ENCODE results near the gene SEL1L.
"Not testable (repeated sequence)": the region's sequence is repeated elsewhere in the genome, so short reads cannot be mapped to it uniquely, and the experiment has no call there.

Gene SEL1L

DNA sequence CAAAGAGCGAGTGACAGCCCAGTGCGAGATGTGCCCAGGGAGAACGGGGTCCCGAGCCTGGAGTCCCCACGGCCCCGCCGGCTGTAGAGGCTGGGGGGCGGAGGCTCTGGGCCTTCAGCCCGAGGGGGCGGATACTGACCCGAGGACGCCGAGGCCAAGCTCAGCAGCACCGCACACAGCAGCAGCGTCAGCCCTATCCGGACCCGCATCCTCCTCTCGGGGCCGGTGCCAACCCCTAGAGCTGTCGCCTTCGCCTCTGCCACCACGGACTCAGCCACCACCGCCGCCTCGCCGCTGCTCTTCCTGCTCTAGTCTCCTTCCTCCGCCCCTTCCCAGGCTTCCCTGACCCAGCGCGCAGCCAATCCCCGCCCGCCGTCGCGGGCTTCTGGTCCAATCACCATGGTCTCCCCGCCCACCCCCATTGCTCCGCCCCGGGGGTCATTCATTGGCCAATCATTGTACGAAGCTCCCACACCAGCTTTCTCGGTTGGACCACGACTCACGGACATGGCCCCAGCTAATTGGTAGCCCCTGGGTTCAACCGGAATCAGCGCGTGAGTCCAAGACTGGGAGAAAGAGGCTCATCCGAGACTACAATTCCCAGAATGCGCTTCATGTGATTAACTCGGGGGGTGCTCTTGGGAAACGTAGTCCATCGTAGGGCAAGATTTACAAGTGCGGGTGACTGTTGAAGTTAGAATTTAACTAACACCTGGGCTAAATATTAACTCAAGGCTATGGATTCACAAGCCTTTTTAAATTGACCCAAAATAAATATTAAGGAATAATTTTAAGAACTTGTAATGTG, at the start of gene SEL1L:
TSS of gene SEL1L (minus strand) at position 318 of the 808 bp plus-strand sequence. CDS start at position 209, 109 bp downstream.
- DNase-seq (ENCODE audit: low read depth, low spot score), result peak; percentile 98
- H3K27ac ChIP-seq, result peak within 1 kb of the TSS; percentile 31

DNA sequence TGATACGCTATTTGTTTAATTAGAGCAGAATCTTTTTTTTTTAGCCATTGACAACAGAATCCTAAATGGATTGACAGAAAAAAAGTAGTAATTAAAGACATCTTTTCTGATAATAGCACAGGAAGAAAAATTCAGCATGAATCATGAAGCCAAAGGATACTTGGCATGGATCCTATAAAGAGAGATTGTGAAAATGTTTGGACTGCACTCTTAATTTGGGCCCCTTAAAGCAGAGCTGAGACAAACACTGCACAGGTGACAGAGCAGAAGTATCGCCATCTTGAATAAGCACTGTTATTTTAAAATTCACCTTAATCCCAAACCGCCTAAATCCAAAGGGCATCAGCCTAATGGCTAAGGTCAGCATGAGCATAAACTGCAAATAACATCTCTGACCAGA, 48.8 kb upstream of the SEL1L start:
- H3K27ac ChIP-seq, result no peak overlapping the region
- DNase-seq (ENCODE audit: low read depth, low spot score), result no peak

- DNase-seq (ENCODE audit: low read depth, low spot score), result no peak
- no peak overlapping the region for H3K27ac ChIP-seq
Observed at GRCh38 chr14:81579115-81579514, 45.5 kb upstream of the SEL1L start.

GRCh38 chr14:81571437-81571836, 37.8 kb upstream of the SEL1L start:
- no peak for DNase-seq (ENCODE audit: low read depth, low spot score)
- no peak overlapping the region for H3K27ac ChIP-seq

- DNase-seq (ENCODE audit: low read depth, low spot score), result no peak
- H3K27ac ChIP-seq, result no peak overlapping the region
Observed at GRCh38 chr14:81567302-81567701, 33.6 kb upstream of the SEL1L start.

GRCh38 chr14:81565441-81566290, 32.0 kb upstream of the SEL1L start:
- DNase-seq (ENCODE audit: low read depth, low spot score), result peak; percentile 41
- no peak overlapping the region for H3K27ac ChIP-seq

DNA sequence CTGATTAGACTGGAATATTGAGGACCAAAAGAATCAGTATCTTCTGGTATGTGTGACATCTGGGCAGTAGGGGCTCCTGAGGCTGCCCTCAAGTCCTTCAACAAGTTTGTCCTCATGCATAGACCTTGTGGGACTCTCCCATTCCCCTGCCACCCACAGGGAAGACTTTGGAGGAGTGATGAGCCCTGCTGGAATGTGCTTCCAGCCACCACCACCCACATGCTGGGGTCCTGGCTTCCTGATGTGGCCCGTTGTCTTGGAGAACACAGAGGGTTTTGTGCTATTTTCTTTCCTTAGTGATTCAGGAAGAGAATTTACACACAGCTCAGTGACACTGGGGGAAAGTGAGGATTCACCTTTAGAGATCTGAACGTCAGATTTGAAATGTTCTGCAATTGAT, 29.2 kb upstream of the SEL1L start:
- H3K27ac ChIP-seq, result no peak overlapping the region
- no peak for DNase-seq (ENCODE audit: low read depth, low spot score)

GRCh38 chr14:81561084-81561775, 27.6 kb upstream of the SEL1L start:
- peak; percentile 59 for DNase-seq (ENCODE audit: low read depth, low spot score)
- H3K27ac ChIP-seq, result peak overlapping the region; percentile 15

GRCh38 chr14:81559385-81559784, 25.7 kb upstream of the SEL1L start:
- no peak for DNase-seq (ENCODE audit: low read depth, low spot score)
- H3K27ac ChIP-seq, result no peak overlapping the region

GRCh38 chr14:81557146-81557545, 23.5 kb upstream of the SEL1L start:
- no peak overlapping the region for H3K27ac ChIP-seq
- DNase-seq (ENCODE audit: low read depth, low spot score), result no peak

- no peak for DNase-seq (ENCODE audit: low read depth, low spot score)
- H3K27ac ChIP-seq, result no peak overlapping the region
Observed at GRCh38 chr14:81555684-81556083, 22.0 kb upstream of the SEL1L start.

- DNase-seq (ENCODE audit: low read depth, low spot score), result no peak
- H3K27ac ChIP-seq, result no peak overlapping the region
Observed at GRCh38 chr14:81555051-81555450, 21.4 kb upstream of the SEL1L start.

- H3K27ac ChIP-seq, result no peak overlapping the region
- no peak for DNase-seq (ENCODE audit: low read depth, low spot score)
Observed at GRCh38 chr14:81551471-81551870, 17.8 kb upstream of the SEL1L start.

DNA sequence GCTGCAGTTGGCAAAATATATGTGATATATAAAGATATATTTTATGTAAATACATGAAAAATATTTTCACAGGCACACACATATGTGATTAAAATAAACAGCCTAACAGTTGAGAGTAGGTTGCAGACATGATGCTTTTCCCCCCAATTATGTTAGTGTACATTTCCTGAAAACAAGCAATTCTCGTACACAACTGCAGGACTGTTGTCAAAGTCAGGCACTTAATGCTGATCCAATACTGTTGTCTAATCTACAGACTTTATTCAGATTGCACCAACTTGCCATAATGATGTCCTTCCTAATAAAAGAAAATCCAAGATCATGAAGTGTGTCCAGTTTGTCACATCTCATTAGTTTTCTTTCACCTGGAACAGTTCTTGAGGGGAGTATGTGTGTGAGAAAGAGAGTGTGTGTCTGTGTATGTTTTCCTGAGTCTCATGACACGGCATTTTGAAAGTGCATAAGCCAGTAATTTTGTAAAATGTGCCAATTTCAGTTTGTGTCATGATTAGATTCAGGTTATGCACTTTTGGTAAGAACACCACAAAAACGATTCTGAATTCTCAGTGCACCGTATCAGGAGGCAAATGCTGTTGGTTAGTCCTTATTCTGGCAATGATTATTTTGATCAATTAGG, 16.5 kb upstream of the SEL1L start:
- no peak overlapping the region for H3K27ac ChIP-seq
- no peak for DNase-seq (ENCODE audit: low read depth, low spot score)

GRCh38 chr14:81541206-81541605, 7.6 kb upstream of the SEL1L start:
- DNase-seq (ENCODE audit: low read depth, low spot score), result not testable (repeated sequence)

GRCh38 chr14:81537193-81537592, 3.5 kb upstream of the SEL1L start:
- peak overlapping the region; percentile 7 for H3K27ac ChIP-seq
- no peak for DNase-seq (ENCODE audit: low read depth, low spot score)

More at GRCh38 chr14:81541206-81541605, 7.6 kb upstream of the SEL1L start:
- H3K27ac ChIP-seq, result not testable (repeated sequence)

DNA sequence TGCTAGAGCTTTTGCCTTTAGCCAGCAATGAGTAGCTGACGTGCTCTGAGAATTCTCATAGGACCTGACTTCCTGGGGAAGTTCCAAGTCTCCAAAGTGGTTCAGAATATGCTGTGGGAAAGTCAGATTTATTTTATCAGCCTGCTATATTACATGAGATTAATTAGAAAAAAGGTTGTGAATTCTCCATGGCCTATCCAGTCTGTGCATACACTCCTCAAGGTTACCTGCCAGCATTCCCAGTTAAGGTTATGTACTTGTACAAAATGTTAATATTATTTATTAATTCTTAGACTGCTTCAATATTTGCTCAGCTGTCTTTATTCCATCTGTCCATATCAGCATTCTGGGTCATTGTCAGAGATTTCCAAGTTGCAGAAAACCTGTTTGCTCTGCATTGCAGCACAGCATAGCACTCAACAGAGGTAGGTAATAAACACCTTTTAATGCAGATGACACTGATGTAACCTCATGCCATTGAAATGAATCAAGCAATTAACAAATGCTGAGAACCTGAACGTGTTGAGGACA, 2.7 kb upstream of the SEL1L start:
- no peak for DNase-seq (ENCODE audit: low read depth, low spot score)

DNA sequence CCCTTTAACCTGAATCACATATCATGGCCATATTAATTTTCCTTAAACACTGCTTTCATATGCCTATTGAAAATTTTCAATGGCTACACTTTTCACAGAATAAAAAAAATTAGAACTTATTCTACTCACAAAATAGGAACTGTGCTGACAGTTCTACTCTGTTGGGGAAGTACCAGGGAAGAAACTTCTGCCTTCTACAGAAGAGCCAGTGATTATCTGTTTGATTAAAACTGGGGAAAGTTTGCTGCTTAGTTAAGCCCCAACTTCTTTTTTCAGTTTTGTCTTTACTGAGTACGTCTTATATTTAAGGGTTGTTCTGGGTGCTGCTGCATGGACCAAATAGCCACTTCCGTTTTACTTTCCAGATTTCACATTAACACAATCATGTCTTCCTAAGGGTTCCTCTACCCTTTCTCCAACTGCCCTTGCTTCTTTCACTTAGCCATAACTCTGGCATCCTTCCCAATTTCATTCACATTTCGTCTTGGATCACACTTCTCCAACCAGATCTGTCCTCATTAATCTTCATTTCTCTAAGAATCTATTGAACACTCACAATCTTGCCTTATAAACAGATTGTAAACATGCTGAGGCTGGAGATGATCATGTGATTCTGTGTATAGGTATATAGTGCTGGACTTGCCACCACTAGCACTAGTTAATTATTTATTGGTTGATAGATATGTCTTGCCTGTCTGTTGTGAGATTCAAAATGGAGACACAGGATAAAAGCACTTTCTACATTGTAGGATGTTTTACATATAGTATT, 1.9 kb upstream of the SEL1L start:
- no peak for DNase-seq (ENCODE audit: low read depth, low spot score)
- H3K27ac ChIP-seq, result no peak overlapping the region

More for the DNA sequence above, 2.7 kb upstream of the SEL1L start:
- H3K27ac ChIP-seq, result peak overlapping the region; percentile 7

GRCh38 chr14:81534510-81535074, 939 bp upstream of the SEL1L start:
- DNase-seq (ENCODE audit: low read depth, low spot score), result no peak
- no peak overlapping the region for H3K27ac ChIP-seq
